Epithelial cell of esophagus (primary cell): Measurements from ENCODE around the gene AK4.

ENCODE experiments used
- DNase-seq: peaks from one replicate; pipeline ENCODE4 v3.0.0; 2010; ENCODE audit warnings: low read depth
- H3K4me3 ChIP-seq: 2 replicates; pipeline ENCODE4 v1.5.1; 2011; ENCODE audit warnings: mild to moderate bottlenecking, low read length, control low read depth
- CTCF ChIP-seq: IDR thresholded peaks from 2 replicates; pipeline ENCODE4 v1.5.1; 2011; ENCODE audit warnings: low read depth, mild to moderate bottlenecking, low read length, control low read depth, inconsistent platforms; ENCODE audit not compliant: insufficient read depth; ENCODE audit errors: missing control alignments

The AK4 gene

GRCh38 chr1:65253800-65254319 lies 105.9 kb downstream of the AK4 start:
- peak; percentile 67 for DNase-seq
- no peak for TF ChIP-seq CTCF
- peak overlapping the region; percentile 43 for H3K4me3 ChIP-seq

DNA sequence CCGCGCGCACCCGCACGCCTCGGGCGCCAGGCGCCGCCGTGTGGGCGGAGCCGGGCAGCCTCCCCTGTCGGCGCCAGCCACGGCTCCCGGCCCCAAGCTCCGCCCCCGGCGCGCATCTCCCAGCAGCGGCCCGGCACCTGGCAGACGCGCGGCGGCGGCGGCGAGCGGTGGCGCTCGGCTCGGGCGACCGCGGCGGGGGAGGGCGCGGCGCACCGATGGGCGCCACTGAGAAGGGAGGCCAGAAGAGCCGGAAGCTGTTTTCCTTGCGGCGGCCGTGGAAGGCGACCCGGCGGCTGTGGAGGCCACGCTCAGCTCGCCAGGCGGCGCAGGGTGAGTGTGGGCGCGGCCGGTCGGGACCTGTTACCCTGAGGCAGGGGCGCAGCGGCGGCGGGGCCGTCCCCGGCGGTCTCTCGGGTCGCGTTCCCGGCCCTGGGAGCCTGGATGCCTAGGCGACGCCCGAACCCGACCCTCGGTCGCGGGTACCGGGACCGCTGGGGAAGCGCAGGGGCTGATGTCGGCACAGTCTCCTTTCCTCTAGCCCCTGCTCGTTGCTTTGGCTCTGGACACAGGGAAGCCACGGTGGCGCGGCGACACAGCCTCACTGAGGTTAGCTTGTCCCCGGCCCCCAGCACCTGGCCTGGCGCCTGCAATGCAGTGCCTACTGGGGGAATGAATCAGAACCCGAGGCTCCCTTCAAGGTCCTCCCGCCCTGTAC lies 106.5 kb downstream of the AK4 start:
- TF ChIP-seq CTCF: no peak
- H3K4me3 ChIP-seq: peak overlapping the region; percentile 60
- peak; percentile 85 for DNase-seq

DNA sequence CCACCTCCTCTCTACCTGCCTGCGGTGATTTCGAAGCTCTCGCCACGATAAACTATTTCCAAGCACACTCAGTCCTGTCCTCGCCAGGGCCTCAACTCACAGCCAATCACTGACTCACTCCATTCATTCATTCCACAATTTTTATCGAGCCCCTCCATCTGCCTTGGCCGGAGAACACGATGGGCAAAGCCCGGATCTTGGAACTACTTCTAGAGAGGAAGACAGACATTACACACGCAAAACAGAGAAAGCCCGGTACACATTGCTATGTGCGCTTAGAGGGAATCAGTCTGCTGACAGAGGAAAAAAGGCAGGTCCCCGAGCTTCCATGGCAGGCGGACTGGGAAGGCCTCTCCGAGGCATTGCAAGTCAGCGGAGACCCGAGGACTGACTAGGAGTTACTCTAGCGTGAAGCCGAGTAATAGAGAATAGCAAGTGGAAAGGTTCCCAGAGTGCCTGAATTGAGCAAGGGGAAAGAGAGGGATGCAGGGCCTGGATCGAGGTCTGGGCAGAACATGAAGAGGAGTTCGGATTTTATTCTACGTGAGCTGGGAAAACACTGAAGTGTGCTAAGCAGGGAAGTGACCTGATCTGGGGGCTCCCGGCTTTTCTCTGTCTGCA lies 107.1 kb downstream of the AK4 start:
- TF ChIP-seq CTCF: no peak
- H3K4me3 ChIP-seq: peak overlapping the region; percentile 60
- peak; percentile 24 for DNase-seq

GRCh38 chr1:65255656-65256050 lies 107.7 kb downstream of the AK4 start:
- no peak for TF ChIP-seq CTCF
- no peak overlapping the region for H3K4me3 ChIP-seq
- DNase-seq: no peak

GRCh38 chr1:65256860-65257708 lies 109.1 kb downstream of the AK4 start:
- no peak overlapping the region for H3K4me3 ChIP-seq
- DNase-seq: no peak
- TF ChIP-seq CTCF: no peak

DNA sequence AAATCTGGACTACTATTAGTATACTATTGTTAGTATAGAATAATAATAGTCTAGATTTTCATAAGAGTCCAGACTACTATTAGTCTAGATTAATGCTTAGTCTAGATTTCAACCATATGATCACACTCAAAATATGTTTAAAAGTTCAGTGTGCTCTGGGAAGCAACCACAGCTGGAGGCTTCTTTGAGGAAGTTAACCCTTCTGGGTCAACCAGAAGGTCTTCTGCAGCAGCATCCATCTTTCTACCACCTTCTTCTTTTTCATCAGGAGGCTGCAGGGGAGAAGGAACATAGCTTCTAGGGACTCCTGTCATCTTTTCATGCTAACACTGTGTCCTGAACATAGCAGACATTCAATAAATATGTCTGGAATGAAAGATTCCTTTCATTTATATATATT lies 110.1 kb downstream of the AK4 start:
- H3K4me3 ChIP-seq: no peak overlapping the region
- TF ChIP-seq CTCF: no peak
- no peak for DNase-seq
